PFSK-1 (cell line): Measurements from ENCODE around the gene BRSK2.

ENCODE experiments used
- FOXP2 ChIP-seq: optimal IDR thresholded peaks from 2 replicates; pipeline ENCODE3; 2011; ENCODE audit warnings: borderline replicate concordance, control low read depth, inconsistent platforms; ENCODE audit not compliant: insufficient read depth; ENCODE audit errors: extremely low read length, extremely low read depth
- POLR2AphosphoS5 ChIP-seq: IDR thresholded peaks from 2 replicates; pipeline ENCODE4 v1.6.1; 2012; ENCODE audit warnings: low read depth, mild to moderate bottlenecking, control low read depth, low read length, moderate library complexity
- SIN3A ChIP-seq: IDR thresholded peaks from 2 replicates; pipeline ENCODE4 v1.6.1; 2012; ENCODE audit warnings: mild to moderate bottlenecking, low read length, moderate library complexity, borderline replicate concordance; ENCODE audit not compliant: insufficient read depth
- TAF1 ChIP-seq: IDR thresholded peaks from 2 replicates; pipeline ENCODE4 v1.6.1; 2012; ENCODE audit warnings: low read length, control low read depth, borderline replicate concordance; ENCODE audit not compliant: insufficient read depth
- TF ChIP-seq, protein P1 (sequence below), 2 experiments: IDR thresholded peaks; 2 replicates each; pipeline versions ENCODE4 v1.6.1 to v1.8.0; 2011 to 2012; ENCODE audit warnings: low read depth in 2 of 2, low read length in 2 of 2, control low read depth in 1 of 2, inconsistent platforms in 1 of 2, mild to moderate bottlenecking in 1 of 2, moderate library complexity in 1 of 2; ENCODE audit not compliant: insufficient read depth in 1 of 2

DNA sequence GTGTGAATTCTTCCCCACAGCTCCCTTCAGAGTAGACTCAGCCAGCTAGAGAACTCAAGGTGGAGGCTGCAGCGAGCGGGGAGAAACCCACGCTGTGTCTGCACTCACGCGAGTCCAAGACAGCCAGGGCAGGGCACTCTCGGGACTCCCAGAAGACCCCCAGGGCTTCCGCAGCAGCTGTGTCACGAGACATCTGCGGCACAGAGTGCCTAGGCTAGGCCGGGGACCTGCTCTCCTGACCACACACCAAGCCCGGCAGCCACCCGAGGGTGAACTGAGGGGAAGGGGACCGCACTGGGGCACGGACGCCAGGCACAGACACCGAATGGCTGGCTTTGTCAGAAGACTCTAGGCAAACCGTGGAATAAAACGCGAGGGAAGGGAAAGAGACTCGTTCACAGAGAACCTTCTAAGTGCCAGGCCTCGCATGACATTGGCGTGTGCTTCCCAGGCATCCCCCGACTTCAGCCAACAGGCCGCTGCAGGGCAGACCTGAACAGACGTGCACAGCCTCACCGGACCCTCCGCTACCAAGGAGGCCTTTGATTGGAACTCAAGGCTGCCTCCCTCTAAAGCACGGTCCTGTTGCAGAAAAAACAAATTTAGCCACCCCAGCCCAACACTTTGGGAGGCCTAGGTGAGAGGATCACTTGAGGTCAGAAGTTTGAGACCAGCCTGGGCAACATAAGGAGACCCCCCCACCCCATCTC lies 115.0 kb downstream of the BRSK2 start:
- TF ChIP-seq POLR2AphosphoS5: no peak
- TF ChIP-seq, protein P1, sequence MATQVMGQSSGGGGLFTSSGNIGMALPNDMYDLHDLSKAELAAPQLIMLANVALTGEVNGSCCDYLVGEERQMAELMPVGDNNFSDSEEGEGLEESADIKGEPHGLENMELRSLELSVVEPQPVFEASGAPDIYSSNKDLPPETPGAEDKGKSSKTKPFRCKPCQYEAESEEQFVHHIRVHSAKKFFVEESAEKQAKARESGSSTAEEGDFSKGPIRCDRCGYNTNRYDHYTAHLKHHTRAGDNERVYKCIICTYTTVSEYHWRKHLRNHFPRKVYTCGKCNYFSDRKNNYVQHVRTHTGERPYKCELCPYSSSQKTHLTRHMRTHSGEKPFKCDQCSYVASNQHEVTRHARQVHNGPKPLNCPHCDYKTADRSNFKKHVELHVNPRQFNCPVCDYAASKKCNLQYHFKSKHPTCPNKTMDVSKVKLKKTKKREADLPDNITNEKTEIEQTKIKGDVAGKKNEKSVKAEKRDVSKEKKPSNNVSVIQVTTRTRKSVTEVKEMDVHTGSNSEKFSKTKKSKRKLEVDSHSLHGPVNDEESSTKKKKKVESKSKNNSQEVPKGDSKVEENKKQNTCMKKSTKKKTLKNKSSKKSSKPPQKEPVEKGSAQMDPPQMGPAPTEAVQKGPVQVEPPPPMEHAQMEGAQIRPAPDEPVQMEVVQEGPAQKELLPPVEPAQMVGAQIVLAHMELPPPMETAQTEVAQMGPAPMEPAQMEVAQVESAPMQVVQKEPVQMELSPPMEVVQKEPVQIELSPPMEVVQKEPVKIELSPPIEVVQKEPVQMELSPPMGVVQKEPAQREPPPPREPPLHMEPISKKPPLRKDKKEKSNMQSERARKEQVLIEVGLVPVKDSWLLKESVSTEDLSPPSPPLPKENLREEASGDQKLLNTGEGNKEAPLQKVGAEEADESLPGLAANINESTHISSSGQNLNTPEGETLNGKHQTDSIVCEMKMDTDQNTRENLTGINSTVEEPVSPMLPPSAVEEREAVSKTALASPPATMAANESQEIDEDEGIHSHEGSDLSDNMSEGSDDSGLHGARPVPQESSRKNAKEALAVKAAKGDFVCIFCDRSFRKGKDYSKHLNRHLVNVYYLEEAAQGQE (IDR thresholded peaks at IDR 0.05; ENCODE audit: insufficient read depth in 1 of 2, low read depth in 2 of 2, low read length in 2 of 2): no peak
- no peak for TF ChIP-seq TAF1
- no peak for TF ChIP-seq SIN3A
- TF ChIP-seq FOXP2: no peak
